SK-N-SH (cell line): ENCODE data around the gene SLC7A8. TPM values are rescaled to one million over a fixed set of nuclear protein-coding genes. Genes with fewer than 3 reads are reported as not detected.

Experiments
- CTCF ChIA-PET: fragments of 300-600, 350-600 bp; formaldehyde crosslinking; extraction: SDS; loops from one replicate; lab custom pipeline; 2021; lab: Yijun Ruan, JAX
- POLR2A ChIA-PET: fragments of 350-600 bp; sonication (Branson Sonifier 250); formaldehyde crosslinking; extraction: SDS; loops from one replicate; lab custom pipeline; 2020; ENCODE audit warnings: antibody characterized with exemption, inconsistent platforms; lab: Yijun Ruan, JAX
- DNase-seq: peaks from one replicate; pipeline ENCODE4 v3.0.0; 2012
- H2AFZ ChIP-seq: fragments of 200-600 bp; sonication (generic); 2 replicates; pipeline ENCODE4 v1.8.1; 2016; ENCODE audit warnings: antibody characterized with exemption, mild to moderate bottlenecking, low read depth
- H3F3A ChIP-seq: fragments of 200-600 bp; sonication (generic); replicated peaks from 2 replicates; pipeline ENCODE3; 2016; ENCODE audit warnings: antibody characterized with exemption, mild to moderate bottlenecking; ENCODE audit not compliant: insufficient read depth
- H3K27ac ChIP-seq, 2 experiments: fragments of 200-500 bp in 1 of 2; fragments of 200-600 bp in 1 of 2; sonication (Bioruptor generic) in 1 of 2; sonication (generic), shearing (Covaris generic) in 1 of 2; 2 replicates each; pipeline versions ENCODE4 v1.5.1 to v1.6.1; 2014 to 2016; ENCODE audit warnings: low read depth in 2 of 2, inconsistent platforms in 1 of 2, low read length in 1 of 2, mild to moderate bottlenecking in 1 of 2, mixed read lengths in 1 of 2
- H3K27me3 ChIP-seq: fragments of 200-600 bp; sonication (generic), shearing (Covaris generic); 2 replicates; pipeline ENCODE4 v1.6.1; 2016; ENCODE audit warnings: mixed run types; ENCODE audit not compliant: insufficient read depth
- H3K36me3 ChIP-seq, 2 experiments: fragments of 200-500 bp in 1 of 2; fragments of 200-600 bp in 1 of 2; sonication (Bioruptor generic) in 1 of 2; sonication (generic) in 1 of 2; replicated peaks in 1 of 2; 2 replicates each; pipeline versions ENCODE3 to v1.5.1; 2014 to 2016; ENCODE audit warnings: low read length in 1 of 2, mild to moderate bottlenecking in 1 of 2; ENCODE audit not compliant: insufficient read depth in 2 of 2, control insufficient read depth in 1 of 2
- H3K4me1 ChIP-seq, 2 experiments: fragments of 200-500 bp in 1 of 2; fragments of 200-600 bp in 1 of 2; sonication (Bioruptor generic) in 1 of 2; sonication (generic), shearing (Covaris generic) in 1 of 2; 2 replicates each; pipeline versions ENCODE4 v1.5.1 to v1.6.1; 2014 to 2016; ENCODE audit warnings: low read depth in 1 of 2, low read length in 1 of 2, mixed run types in 1 of 2; ENCODE audit not compliant: insufficient read depth in 2 of 2, control insufficient read depth in 1 of 2
- H3K4me2 ChIP-seq: fragments of 200-600 bp; sonication (generic), shearing (Covaris generic); 2 replicates; pipeline ENCODE4 v1.6.1; 2017; ENCODE audit warnings: mixed run types
- H3K4me3 ChIP-seq, 2 experiments: fragments of 200-500 bp in 1 of 2; fragments of 200-600 bp in 1 of 2; sonication (Bioruptor generic) in 1 of 2; sonication (generic), shearing (Covaris generic) in 1 of 2; 2 replicates each; pipeline versions ENCODE4 v1.5.1 to v1.8.1; 2014 to 2016; ENCODE audit warnings: low read depth in 2 of 2, inconsistent platforms in 1 of 2, low read length in 1 of 2, mild to moderate bottlenecking in 1 of 2, mixed read lengths in 1 of 2, moderate library complexity in 1 of 2
- H3K79me2 ChIP-seq: fragments of 200-600 bp; sonication (generic); 2 replicates; pipeline ENCODE4 v1.8.1; 2017; ENCODE audit warnings: mild to moderate bottlenecking; ENCODE audit not compliant: insufficient read depth
- H3K9ac ChIP-seq: fragments of 200-600 bp; sonication (generic); 2 replicates; pipeline ENCODE4 v1.6.1; 2017; ENCODE audit warnings: mixed run types
- H3K9me2 ChIP-seq: fragments of 200-600 bp; sonication (generic); 2 replicates; pipeline ENCODE4 v1.6.1; 2017; ENCODE audit warnings: mixed run types
- H3K9me3 ChIP-seq: fragments of 200-600 bp; sonication (generic); 2 replicates; pipeline ENCODE4 v1.6.1; 2017; ENCODE audit warnings: mixed run types, mild to moderate bottlenecking, moderate library complexity
- H4K20me1 ChIP-seq: fragments of 200-600 bp; sonication (generic); 2 replicates; pipeline ENCODE4 v1.6.1; 2017; ENCODE audit warnings: mild to moderate bottlenecking, mixed run types; ENCODE audit not compliant: insufficient read depth
- CTCF ChIP-seq: fragments of 200-600 bp; sonication (generic); IDR thresholded peaks from 2 replicates; pipeline ENCODE4 v1.6.1; 2017; ENCODE audit warnings: antibody characterized with exemption, mild to moderate bottlenecking, moderate library complexity
- EP300 ChIP-seq, 2 experiments: IDR thresholded peaks; 2 replicates each; pipeline versions ENCODE4 v1.4.0 to v1.6.1; 2012; ENCODE audit warnings: borderline replicate concordance in 1 of 2, low read depth in 1 of 2, low read length in 1 of 2
- FOSL2 ChIP-seq: IDR thresholded peaks from 2 replicates; pipeline ENCODE4 v1.4.0; 2012; ENCODE audit warnings: low read depth, mild to moderate bottlenecking, moderate library complexity, borderline replicate concordance
- GATA2 ChIP-seq: sonication (generic); formaldehyde crosslinking; IDR thresholded peaks from 2 replicates; pipeline ENCODE4 v1.5.0; 2020; ENCODE audit warnings: mild to moderate bottlenecking, missing genetic modification reagents
- MEF2A ChIP-seq: IDR thresholded peaks from 2 replicates; pipeline ENCODE4 v1.4.0; 2012; ENCODE audit warnings: low read depth, borderline replicate concordance
- NFIC ChIP-seq: IDR thresholded peaks from 2 replicates; pipeline ENCODE4 v1.4.0; 2012; ENCODE audit warnings: borderline replicate concordance
- POLR2AphosphoS5 ChIP-seq: IDR thresholded peaks from 2 replicates; pipeline ENCODE4 v1.6.1; 2012; ENCODE audit warnings: low read depth, low read length
- RAD21 ChIP-seq: IDR thresholded peaks from 2 replicates; pipeline ENCODE4 v1.6.1; 2012; ENCODE audit warnings: mild to moderate bottlenecking, low read length
- REST ChIP-seq: IDR thresholded peaks from 2 replicates; pipeline ENCODE4 v1.6.1; 2012; ENCODE audit warnings: mild to moderate bottlenecking, low read depth, low read length, moderate library complexity
- RFX5 ChIP-seq: IDR thresholded peaks from 2 replicates; pipeline ENCODE4 v1.6.1; 2012; ENCODE audit warnings: mild to moderate bottlenecking, improper control_type of control experiment, low read length
- RXRA ChIP-seq: IDR thresholded peaks from 2 replicates; pipeline ENCODE4 v1.4.0; 2012; ENCODE audit warnings: low read depth, mild to moderate bottlenecking, borderline replicate concordance
- TCF12 ChIP-seq: IDR thresholded peaks from 2 replicates; pipeline ENCODE4 v1.4.0; 2012
- TEAD4 ChIP-seq: IDR thresholded peaks from 2 replicates; pipeline ENCODE4 v1.4.0; 2012; ENCODE audit warnings: mild to moderate bottlenecking, borderline replicate concordance; ENCODE audit not compliant: insufficient read depth
- WGBS: methylation state at CpG from one replicate; pipeline ENCODE4 v1.1.6; 2017; ENCODE audit warnings: low lambda C conversion rate; 5-methylcytosine and 5-hydroxymethylcytosine counted together
- polyA plus RNA-seq, 3 experiments: library from polyadenylated mRNA; depleted of rRNA; stranded (reverse); fragments of >200 nt; gene quantifications; 2 replicates each; pipeline ENCODE4 v1.2.3, GENCODE V29; 2012
- TF ChIP-seq, protein P1 (sequence below): fragments of 150-350 bp; IDR thresholded peaks from 2 replicates; pipeline ENCODE4 v1.6.1; 2017; ENCODE audit warnings: antibody characterized with exemption, low read length, low read depth, borderline replicate concordance
- TF ChIP-seq, protein P2 (sequence below): IDR thresholded peaks from 2 replicates; pipeline ENCODE4 v1.4.0; 2012; ENCODE audit warnings: low read depth
- TF ChIP-seq, protein P3 (sequence below): IDR thresholded peaks from 2 replicates; pipeline ENCODE4 v1.4.0; 2012; ENCODE audit warnings: low read depth, borderline replicate concordance

Gene SLC7A8
- polyA plus RNA-seq, 1 of the 3 experiments (the other 2 are of a cell fraction) = 1.4 TPM

GRCh38 chr14:23141706-23142444 is 41.6 kb downstream of the SLC7A8 start:
- Histone ChIP-seq H3K27ac (no peak overlapping the region), H3K4me1 (no peaks in the 10 kb centered on the region; a peak in 1 of 4 replicates), H3F3A (no peaks in the 10 kb centered on the region), H3K9me2 (no peaks in the 10 kb centered on the region), H3K9ac (no peak overlapping the region), H2AFZ (no peak overlapping the region), H3K79me2 (no peaks in the 10 kb centered on the region), H3K9me3 (no peaks in the 10 kb centered on the region), H3K4me2 (no peak overlapping the region), H3K36me3 (no peaks in the 10 kb centered on the region), H3K27me3 (no peaks in the 10 kb centered on the region; the same call in 1 of the 2 replicates), H3K4me3 (no peak overlapping the region), H4K20me1 (no peaks in the 10 kb centered on the region)
- ChIA-PET CTCF (interaction anchor here (1.4 to 3.2 kb wide), 2 partner anchors 21 to 45 kb away, joined by 11 to 28 read pairs; no protein-coding TSS in a partner anchor), POLR2A (no interaction called here)
- peak; percentile 39 for DNase-seq
- TF ChIP-seq GATA2 = no peak
- TF ChIP-seq EP300 (IDR thresholded peaks at IDR 0.05; ENCODE audit: borderline replicate concordance in 1 of 2, low read depth in 1 of 2, low read length in 1 of 2) = no peak
- 30% methylated on average over 7 of the region's 7 CpGs for WGBS

DNA sequence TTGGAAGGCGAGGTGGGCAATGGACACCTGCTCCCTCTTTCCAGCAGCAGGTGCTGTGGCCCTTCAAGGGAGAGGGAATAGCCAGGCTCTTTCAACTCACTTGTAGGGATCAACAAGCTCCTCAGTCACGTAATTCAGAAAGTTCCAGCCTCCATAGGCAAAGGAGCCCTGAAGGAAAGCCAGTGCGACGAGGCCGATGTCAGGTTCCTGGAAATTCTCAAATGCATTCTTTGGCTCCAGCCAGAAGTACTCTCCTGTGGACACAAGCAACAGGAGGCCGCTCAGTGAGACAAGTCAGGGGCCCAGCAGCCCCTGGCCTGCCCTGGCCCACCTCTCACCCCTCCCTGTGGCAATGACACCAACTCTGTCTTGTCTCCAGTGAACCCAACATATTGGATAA is 43.1 kb downstream of the SLC7A8 start:
- Histone ChIP-seq H3K4me3 (no peak overlapping the region), H4K20me1 (no peaks in the 10 kb centered on the region), H3K36me3 (no peaks in the 10 kb centered on the region), H3K27ac (no peak overlapping the region), H3K4me2 (no peak overlapping the region), H3K9me2 (no peaks in the 10 kb centered on the region), H3K9ac (no peak overlapping the region), H3F3A (no peaks in the 10 kb centered on the region), H3K27me3 (no peaks in the 10 kb centered on the region; the same call in 1 of the 2 replicates), H2AFZ (no peak overlapping the region), H3K4me1 (no peaks in the 10 kb centered on the region; a peak in 1 of 4 replicates), H3K9me3 (no peaks in the 10 kb centered on the region), H3K79me2 (no peaks in the 10 kb centered on the region)
- no peak for DNase-seq
- no peak for TF ChIP-seq RXRA
- TF ChIP-seq CTCF = no peak
- TF ChIP-seq EP300 (IDR thresholded peaks at IDR 0.05; ENCODE audit: borderline replicate concordance in 1 of 2, low read depth in 1 of 2, low read length in 1 of 2) = no peak
- TF ChIP-seq FOSL2 = no peak
- TF ChIP-seq, protein P1, sequence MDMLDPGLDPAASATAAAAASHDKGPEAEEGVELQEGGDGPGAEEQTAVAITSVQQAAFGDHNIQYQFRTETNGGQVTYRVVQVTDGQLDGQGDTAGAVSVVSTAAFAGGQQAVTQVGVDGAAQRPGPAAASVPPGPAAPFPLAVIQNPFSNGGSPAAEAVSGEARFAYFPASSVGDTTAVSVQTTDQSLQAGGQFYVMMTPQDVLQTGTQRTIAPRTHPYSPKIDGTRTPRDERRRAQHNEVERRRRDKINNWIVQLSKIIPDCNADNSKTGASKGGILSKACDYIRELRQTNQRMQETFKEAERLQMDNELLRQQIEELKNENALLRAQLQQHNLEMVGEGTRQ = no peak
- no peak for TF ChIP-seq NFIC
- TF ChIP-seq, protein P2, sequence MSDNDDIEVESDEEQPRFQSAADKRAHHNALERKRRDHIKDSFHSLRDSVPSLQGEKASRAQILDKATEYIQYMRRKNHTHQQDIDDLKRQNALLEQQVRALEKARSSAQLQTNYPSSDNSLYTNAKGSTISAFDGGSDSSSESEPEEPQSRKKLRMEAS = no peak
- no peak for TF ChIP-seq MEF2A
- TF ChIP-seq, protein P3, sequence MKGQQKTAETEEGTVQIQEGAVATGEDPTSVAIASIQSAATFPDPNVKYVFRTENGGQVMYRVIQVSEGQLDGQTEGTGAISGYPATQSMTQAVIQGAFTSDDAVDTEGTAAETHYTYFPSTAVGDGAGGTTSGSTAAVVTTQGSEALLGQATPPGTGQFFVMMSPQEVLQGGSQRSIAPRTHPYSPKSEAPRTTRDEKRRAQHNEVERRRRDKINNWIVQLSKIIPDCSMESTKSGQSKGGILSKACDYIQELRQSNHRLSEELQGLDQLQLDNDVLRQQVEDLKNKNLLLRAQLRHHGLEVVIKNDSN = no peak
- TF ChIP-seq RFX5 = no peak
- TF ChIP-seq REST = no peak
- no peak for TF ChIP-seq POLR2AphosphoS5
- no peak for TF ChIP-seq TCF12
- no peak for TF ChIP-seq RAD21
- no peak for TF ChIP-seq TEAD4
- POLR2A ChIA-PET = no interaction called here
- CTCF ChIA-PET = interaction anchor here (3.2 kb wide), 1 partner anchor 19 kb away, joined by 28 read pairs; no protein-coding TSS in a partner anchor
- WGBS = 52% methylated on average over 5 of the region's 6 CpGs
